GM06990 (cell line): ENCODE data around the gene CD40LG.

Source experiments
- DNase-seq: peaks from one replicate; pipeline ENCODE4 v3.0.0-alpha.2; 2011; ENCODE audit not compliant: insufficient read length; ENCODE audit errors: extremely low read depth
- H3K27me3 ChIP-seq: replicated peaks from 2 replicates; pipeline ENCODE4 v1.6.0; 2011; ENCODE audit warnings: low read length; ENCODE audit not compliant: control insufficient read depth, insufficient read depth
- H3K36me3 ChIP-seq: 2 replicates; pipeline ENCODE4 v1.5.1; 2011; ENCODE audit warnings: low read length; ENCODE audit not compliant: control insufficient read depth, insufficient read depth
- H3K4me3 ChIP-seq: replicated peaks from 2 replicates; pipeline ENCODE4 v1.5.1; 2011; ENCODE audit warnings: low read depth, mild to moderate bottlenecking, control low read depth, low read length
- CTCF ChIP-seq: IDR thresholded peaks from 2 replicates; pipeline ENCODE4 v1.5.1; 2011; ENCODE audit warnings: low read length, control low read depth, mild to moderate bottlenecking, inconsistent platforms; ENCODE audit not compliant: insufficient read depth, poor library complexity, severe bottlenecking

Gene CD40LG

GRCh38 chrX:136625246-136625645 is 22.7 kb upstream of the CD40LG start:
- no peak overlapping the region for H3K4me3 ChIP-seq
- no peaks in the 10 kb centered on the region for H3K36me3 ChIP-seq
- H3K27me3 ChIP-seq, result no peaks in the 10 kb centered on the region; the same call in 1 of the 2 replicates
- no peak for DNase-seq
- TF ChIP-seq CTCF, result no peak

GRCh38 chrX:136626237-136626636 is 21.7 kb upstream of the CD40LG start:
- Histone ChIP-seq H3K27me3 (no peaks in the 10 kb centered on the region; the same call in 1 of the 2 replicates), H3K4me3 (no peak overlapping the region), H3K36me3 (no peaks in the 10 kb centered on the region)
- DNase-seq, result no peak
- TF ChIP-seq CTCF, result no peak

GRCh38 chrX:136626891-136627290 is 21.1 kb upstream of the CD40LG start:
- DNase-seq, result no peak
- no peaks in the 10 kb centered on the region for H3K36me3 ChIP-seq
- TF ChIP-seq CTCF, result no peak
- H3K27me3 ChIP-seq, result no peaks in the 10 kb centered on the region; the same call in 1 of the 2 replicates
- H3K4me3 ChIP-seq, result no peak overlapping the region

GRCh38 chrX:136627409-136627808 is 20.5 kb upstream of the CD40LG start:
- H3K36me3 ChIP-seq, result no peaks in the 10 kb centered on the region
- H3K4me3 ChIP-seq, result no peak overlapping the region
- no peak for DNase-seq
- H3K27me3 ChIP-seq, result no peaks in the 10 kb centered on the region
- TF ChIP-seq CTCF, result no peak

- Histone ChIP-seq H3K4me3 (no peak overlapping the region), H3K36me3 (no peaks in the 10 kb centered on the region), H3K27me3 (no peaks in the 10 kb centered on the region)
- TF ChIP-seq CTCF, result no peak
- DNase-seq, result no peak
These were observed 18.7 kb upstream of the CD40LG start for GRCh38 chrX:136629084-136629750.

GRCh38 chrX:136630881-136631280 is 17.1 kb upstream of the CD40LG start:
- no peak overlapping the region for H3K4me3 ChIP-seq
- no peak for TF ChIP-seq CTCF

More at GRCh38 chrX:136630881-136631280, 17.1 kb upstream of the CD40LG start:
- no peaks in the 10 kb centered on the region for H3K27me3 ChIP-seq
- no peaks in the 10 kb centered on the region for H3K36me3 ChIP-seq
- no peak for DNase-seq
